Heart right ventricle (tissue), 16 donors: ENCODE data around the gene AP1M2. TPM values are rescaled to one million over a fixed set of nuclear protein-coding genes. Genes with fewer than 3 reads are reported as not detected.
A peak's percentile ranks its signal among the peaks of the same experiment; 100 is the strongest.
"Not testable (repeated sequence)": the region's sequence is repeated elsewhere in the genome, so short reads cannot be mapped to it uniquely, and the experiment has no call there.

Experiments
- ATAC-seq, 8 donors: fragments of 200-7000 bp; cut with Tn5 transposase; one replicate each; pipeline ENCODE4 v1.9.1; 2020; ENCODE audit warnings: mild to moderate bottlenecking in 8 of 8, moderate library complexity in 8 of 8, moderate number of reproducible peaks in 1 of 8
- DNase-seq, 2 donors: peaks; one replicate each; pipeline ENCODE4 v3.0.0-alpha.2; 2020
- H3K27ac ChIP-seq, 10 donors: fragments of 200-600 bp; sonication (generic) in 2 of 10; one replicate each; pipeline versions ENCODE4 v1.5.0 to v1.8.0; 2020 to 2022; ENCODE audit warnings: mild to moderate bottlenecking in 3 of 10
- H3K27me3 ChIP-seq, 7 donors: fragments of 200-600 bp; one replicate each; pipeline ENCODE4 v1.8.0; 2021 to 2022; ENCODE audit warnings: mild to moderate bottlenecking in 2 of 7
- H3K36me3 ChIP-seq, 9 donors: fragments of 200-600 bp; sonication (generic) in 1 of 9; one replicate each; pipeline versions ENCODE4 v1.5.0 to v1.8.0; 2020 to 2022; ENCODE audit warnings: mild to moderate bottlenecking in 2 of 9
- H3K4me1 ChIP-seq, 9 donors: fragments of 200-600 bp; sonication (generic) in 1 of 9; one replicate each; pipeline versions ENCODE4 v1.5.0 to v1.8.0; 2020 to 2022; ENCODE audit warnings: mild to moderate bottlenecking in 4 of 9
- H3K4me3 ChIP-seq, 10 donors: fragments of 200-600 bp; sonication (generic) in 2 of 10; one replicate each; pipeline versions ENCODE4 v1.5.0 to v1.8.0; 2020 to 2022; ENCODE audit warnings: mild to moderate bottlenecking in 7 of 10, moderate library complexity in 2 of 10
- H3K9me3 ChIP-seq, 11 donors: fragments of 200-600 bp in 10 of 11; sonication (generic) in 2 of 11; one replicate each; pipeline versions ENCODE4 v1.5.0 to v1.8.0; 2013 to 2022; ENCODE audit warnings: mild to moderate bottlenecking in 2 of 11, control low read depth in 1 of 11, moderate library complexity in 1 of 11
- WGBS, 2 donors: extraction: QIAGEN DNeasy Blood & Tissue Kit; methylation state at CpG; one replicate each; pipeline ENCODE4 v1.1.7; 2013; ENCODE audit warnings: inconsistent platforms in 1 of 2; 5-methylcytosine and 5-hydroxymethylcytosine counted together
- intact Hi-C, 10 donors: fragments of 100-400 bp; cut with DNase I; formaldehyde crosslinking; loops; one replicate each; pipeline versions ENCODE4 v1.11.1 to v1.14.2; 2022
- polyA plus RNA-seq, 2 donors: library from polyadenylated mRNA; stranded (reverse); fragments of 200-250 nt; gene quantifications; one replicate each; pipeline ENCODE4 v1.2.3, GENCODE V29; 2013
- total RNA-seq, 10 donors: library from RNA; stranded (reverse); fragmentation: NEBNext Ultra II Directional in 3 of 10; extraction: Animal tissue kit (Norgen Biotek cat#: 25700) in 3 of 10; gene quantifications; one replicate each; pipeline versions ENCODE4 v1.2.1 to v1.2.4, GENCODE V29; 2021 to 2023
- TF ChIP-seq, protein P1 (sequence below), 9 donors: fragments of 200-600 bp; sonication (generic) in 2 of 9; IDR thresholded peaks; one replicate each; pipeline versions ENCODE4 v1.5.0 to v1.8.0; 2021 to 2022; ENCODE audit warnings: antibody characterized with exemption in 9 of 9, mild to moderate bottlenecking in 5 of 9, moderate library complexity in 1 of 9
- donor health status: Arrhythmogenic right ventricular cardiomyopathy.
- donor health status: ischemic (EF 13 %, LVEDD 7.1; RV severe dilation, severe dysfunction).
- donor health status: healthy with polysubstance abuse.
- donor health status: DM: no; HTN: yes; CAD: no.
- donor health status: DM: no; HTN: no; CAD: no.
- donor health status: ischemic (EF 25% LVEDD 6.9; RV normal size, moderate dysfunction).
- donor health status: ischemic (EF 25% LVEDD 5.7; RV mildly dilated, moderate dysfunction).
- donor health status: healthy.
- donor health status: DM: yes; HTN: yes; CAD: no.
- donor health status: Ischemic cardiomyopathy.
- donor health status: ischemic (EF 35%, LVEDD 5.7; RV mildly dilated, moderate dysfunction).
- donor health status: nonischemic (EF 11% LVEDD 7.7; RV severe dilation, severe dysfunction).
- donor health status: DM: yes; HTN: yes; CAD: no.
- donor health status: PGD.
- donor health status: ischemic (EF 29% LVEDD 5.4; RV normal size, mild dysfunction).
- donor health status: nonischemic (EF 23%, LVEDD 6.1; RV moderate dilation, normal function).

The AP1M2 gene
- total and polyA plus RNA-seq, 12 donors: not detected

GRCh38 chr19:10544753-10545251 is 42.3 kb downstream of the AP1M2 start:
- H3K27me3 ChIP-seq: no peaks in the 10 kb centered on the region
- DNase-seq (no peak), ATAC-seq (peak in 1 of 8 donors; percentile 4)
- TF ChIP-seq, protein P1, sequence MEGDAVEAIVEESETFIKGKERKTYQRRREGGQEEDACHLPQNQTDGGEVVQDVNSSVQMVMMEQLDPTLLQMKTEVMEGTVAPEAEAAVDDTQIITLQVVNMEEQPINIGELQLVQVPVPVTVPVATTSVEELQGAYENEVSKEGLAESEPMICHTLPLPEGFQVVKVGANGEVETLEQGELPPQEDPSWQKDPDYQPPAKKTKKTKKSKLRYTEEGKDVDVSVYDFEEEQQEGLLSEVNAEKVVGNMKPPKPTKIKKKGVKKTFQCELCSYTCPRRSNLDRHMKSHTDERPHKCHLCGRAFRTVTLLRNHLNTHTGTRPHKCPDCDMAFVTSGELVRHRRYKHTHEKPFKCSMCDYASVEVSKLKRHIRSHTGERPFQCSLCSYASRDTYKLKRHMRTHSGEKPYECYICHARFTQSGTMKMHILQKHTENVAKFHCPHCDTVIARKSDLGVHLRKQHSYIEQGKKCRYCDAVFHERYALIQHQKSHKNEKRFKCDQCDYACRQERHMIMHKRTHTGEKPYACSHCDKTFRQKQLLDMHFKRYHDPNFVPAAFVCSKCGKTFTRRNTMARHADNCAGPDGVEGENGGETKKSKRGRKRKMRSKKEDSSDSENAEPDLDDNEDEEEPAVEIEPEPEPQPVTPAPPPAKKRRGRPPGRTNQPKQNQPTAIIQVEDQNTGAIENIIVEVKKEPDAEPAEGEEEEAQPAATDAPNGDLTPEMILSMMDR (IDR thresholded peaks at IDR 0.05): no peak
- intact Hi-C loops: loop anchor here in 2 of 10 donors (5.0 kb wide), 2 partner anchors 38 to 43 kb away; partner anchors contain the start of gene KEAP1 (in 1 of the 2)
- H3K4me3 ChIP-seq: peak overlapping the region; percentile 75 to 99 (median 94)
- H3K27ac ChIP-seq: peak overlapping the region in 9 of 10 donors; percentile 87 to 99 (median 95)
- H3K9me3 ChIP-seq: no peaks in the 10 kb centered on the region
- H3K36me3 ChIP-seq: peaks cover 0 to 44% (median 26%) of the 10 kb centered on the region in 9 donors
- peaks cover 6 to 29% (median 17%) of the 10 kb centered on the region in 9 donors for H3K4me1 ChIP-seq
- 56 to 60% methylated on average over 23 of the region's 23 CpGs for WGBS, 2 donors

DNA sequence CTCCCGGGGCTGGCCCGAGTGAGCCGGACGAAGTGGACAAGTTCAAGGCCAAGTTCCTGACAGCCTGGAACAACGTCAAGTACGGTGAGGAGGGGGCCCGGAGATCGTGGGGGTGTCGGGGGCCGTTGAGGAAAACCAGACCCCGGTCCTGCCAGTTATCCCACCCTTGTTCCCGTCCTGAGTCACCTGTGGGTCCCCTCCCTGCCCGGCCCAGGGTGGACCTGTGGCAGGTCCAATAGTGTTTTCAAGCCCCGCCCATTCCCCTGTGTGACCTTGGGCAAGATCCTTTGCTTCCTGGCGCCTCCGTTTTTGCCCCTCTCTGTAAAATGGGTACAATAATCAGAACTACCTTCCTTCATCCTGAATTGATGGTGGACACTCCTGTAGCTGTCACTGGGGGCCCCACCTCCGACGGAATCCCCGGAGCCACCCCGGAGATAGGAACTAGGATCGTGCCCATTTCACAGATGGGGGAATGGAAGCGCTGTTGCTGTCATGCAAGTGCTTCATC is 42.8 kb downstream of the AP1M2 start:
- H3K36me3 ChIP-seq: peaks cover 0 to 39% (median 21%) of the 10 kb centered on the region in 9 donors
- intact Hi-C loops: loop anchor here in 2 of 10 donors (5.0 kb wide), 2 partner anchors 37 to 42 kb away; partner anchors contain the start of gene KEAP1 (in 1 of the 2)
- H3K27me3 ChIP-seq: peaks cover 0 to under 1% (median 0%) of the 10 kb centered on the region in 7 donors
- H3K9me3 ChIP-seq: no peaks in the 10 kb centered on the region
- H3K4me1 ChIP-seq: peaks cover 6 to 30% (median 17%) of the 10 kb centered on the region in 9 donors
- H3K4me3 ChIP-seq: peak overlapping the region; percentile 75 to 99 (median 94)
- H3K27ac ChIP-seq: peak overlapping the region; percentile 79 to 99 (median 94)
- ATAC-seq (peak; percentile 9 to 41 (median 36)), DNase-seq (peak in 1 of 2 donors; percentile 28)
- TF ChIP-seq, protein P1 (IDR thresholded peaks at IDR 0.05): no peak
- WGBS, 2 donors: 23 to 26% methylated on average over 22 of the region's 22 CpGs

- WGBS, 2 donors: 1% methylated on average over 48 to 79 of the region's 79 CpGs
- peak within 1 kb of the TSS; percentile 75 to 99 (median 94) for H3K4me3 ChIP-seq
- peak; percentile 89 to 96 (median 92) for ATAC-seq
- peaks cover 0 to 3% (median 0%) of the 10 kb centered on the region in 7 donors for H3K27me3 ChIP-seq
- TF ChIP-seq, protein P1 (IDR thresholded peaks at IDR 0.05): peak in 1 of 9 donors; percentile 16
- DNase-seq: peak; percentile 73 to 83
- intact Hi-C loops: loop anchor here in 2 of 10 donors (5.0 kb wide), 2 partner anchors 36 to 41 kb away; partner anchors contain the start of gene KEAP1 (in 1 of the 2)
- peaks cover 6 to 33% (median 17%) of the 10 kb centered on the region in 9 donors for H3K4me1 ChIP-seq
- H3K36me3 ChIP-seq: peaks cover 0 to 33% (median 14%) of the 10 kb centered on the region in 9 donors
- H3K9me3 ChIP-seq: no peaks in the 10 kb centered on the region
- peak within 1 kb of the TSS; percentile 79 to 99 (median 94) for H3K27ac ChIP-seq
Measured at GRCh38 chr19:10543420-10544241, 43.5 kb downstream of the AP1M2 start, which contains the start of gene ATG4D. Gene ATG4D (plus strand): TSS chr19:10543904. CDS start chr19:10544091, 187 bp downstream.

GRCh38 chr19:10543059-10543419 is 44.1 kb downstream of the AP1M2 start:
- H3K27me3 ChIP-seq: peaks cover 0 to 7% (median 0%) of the 10 kb centered on the region in 7 donors
- H3K9me3 ChIP-seq: no peaks in the 10 kb centered on the region
- TF ChIP-seq, protein P1 (IDR thresholded peaks at IDR 0.05): no peak
- intact Hi-C loops: loop anchor here in 2 of 10 donors (5.0 kb wide), 2 partner anchors 36 to 41 kb away; partner anchors contain the start of gene KEAP1 (in 1 of the 2)
- peak overlapping the region; percentile 75 to 99 (median 94) for H3K4me3 ChIP-seq
- peaks cover 0 to 27% (median 8%) of the 10 kb centered on the region in 9 donors for H3K36me3 ChIP-seq
- DNase-seq: no peak
- 61 to 64% methylated on average over 8 of the region's 8 CpGs for WGBS, 2 donors
- peak overlapping the region in 6 of 10 donors; percentile 87 to 99 (median 95) for H3K27ac ChIP-seq
- H3K4me1 ChIP-seq: peaks cover 6 to 33% (median 17%) of the 10 kb centered on the region in 9 donors
- ATAC-seq: no peak

DNA sequence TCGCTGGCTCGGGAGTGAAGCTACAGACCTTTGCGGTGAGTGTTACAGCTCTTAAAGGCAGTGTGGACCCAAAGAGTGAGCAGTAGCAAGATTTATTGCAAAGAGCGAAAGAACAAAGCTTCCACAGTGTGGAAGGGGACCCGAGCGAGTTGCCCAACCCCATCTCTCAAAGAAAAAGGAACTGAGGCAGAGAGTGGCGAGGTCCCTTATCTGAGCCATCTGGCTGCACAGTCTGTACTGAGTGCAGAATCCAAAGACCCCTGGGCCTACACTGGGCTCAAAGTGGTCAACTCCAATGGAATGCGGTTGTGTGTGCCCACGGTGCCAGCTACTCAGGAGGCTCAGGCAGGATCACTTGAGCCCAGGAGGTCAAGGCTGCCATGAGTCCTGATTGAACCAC is 48.1 kb downstream of the AP1M2 start:
- H3K4me3 ChIP-seq, H3K27me3 ChIP-seq, DNase-seq, ATAC-seq, H3K9me3 ChIP-seq, H3K27ac ChIP-seq, H3K36me3 ChIP-seq, intact Hi-C loops: not testable (repeated sequence)
- H3K4me1 ChIP-seq: peaks cover 0 to 15% (median 6%) of the 10 kb centered on the region in 9 donors
- WGBS, 2 donors: 79 to 85% methylated on average over 9 of the region's 9 CpGs
